Measurements from ENCODE around the gene KIR2DL1.

GRCh38 chr19:54791476-54791875 lies 21.9 kb downstream of the KIR2DL1 start:
- TF ChIP-seq CTCF (conservative IDR thresholded peaks at IDR 0.05; ENCODE audit: low read length) (no peak), EZH2phosphoT487 (IDR thresholded peaks at IDR 0.05; ENCODE audit: borderline replicate concordance) (no peak)

Measured in Loucy (cell line).